GM19025 (cell line): ENCODE data around the gene OSBPL8.
"Not testable (repeated sequence)": the region's sequence is repeated elsewhere in the genome, so short reads cannot be mapped to it uniquely, and the experiment has no call there.

Experiments used
- ATAC-seq: cut with Tn5 transposase; IDR thresholded peaks from one replicate; pipeline ENCODE4 v1.9.1; 2021; ENCODE audit warnings: mild to moderate bottlenecking, low read depth, moderate library complexity; ENCODE audit not compliant: unreplicated experiment

OSBPL8 gene

DNA sequence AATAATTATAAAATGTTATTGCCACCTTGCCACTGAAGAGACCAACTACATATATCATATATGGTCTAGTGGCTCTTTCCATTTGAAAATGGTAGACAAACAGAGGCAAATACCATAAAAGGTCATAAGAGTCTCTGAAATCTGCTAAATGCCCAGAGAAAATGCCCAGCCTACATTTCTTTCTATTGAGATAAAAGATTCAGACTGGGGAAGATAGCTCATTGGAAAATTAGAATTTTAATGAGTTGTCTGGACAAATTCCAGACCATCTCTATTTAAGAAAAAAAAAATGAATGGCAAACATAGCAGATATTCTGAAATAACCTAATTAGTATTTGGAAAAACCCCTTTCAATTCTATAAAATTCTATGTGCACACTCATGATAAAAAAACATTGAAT lies 131.5 kb downstream of the OSBPL8 start:
- ATAC-seq = no peak

DNA sequence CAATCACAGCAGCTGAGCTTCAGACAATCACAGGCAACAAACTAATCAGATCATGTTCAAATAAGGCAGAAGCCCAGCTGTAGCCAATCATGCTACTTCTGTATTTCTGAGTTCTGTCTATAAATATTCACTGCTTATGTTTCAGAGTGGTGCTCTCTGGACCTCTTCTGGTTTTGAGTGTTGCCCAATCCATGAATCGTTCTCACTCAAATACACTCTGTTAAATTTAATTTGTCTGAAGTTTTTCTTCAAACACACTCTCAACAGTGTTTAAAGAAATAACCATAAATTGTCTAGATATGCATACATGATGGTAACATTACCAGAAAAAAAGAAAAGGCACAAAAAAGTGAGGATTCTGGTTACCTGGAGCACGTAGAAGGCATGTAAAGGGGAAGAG lies 133.4 kb downstream of the OSBPL8 start:
- no peak for ATAC-seq

DNA sequence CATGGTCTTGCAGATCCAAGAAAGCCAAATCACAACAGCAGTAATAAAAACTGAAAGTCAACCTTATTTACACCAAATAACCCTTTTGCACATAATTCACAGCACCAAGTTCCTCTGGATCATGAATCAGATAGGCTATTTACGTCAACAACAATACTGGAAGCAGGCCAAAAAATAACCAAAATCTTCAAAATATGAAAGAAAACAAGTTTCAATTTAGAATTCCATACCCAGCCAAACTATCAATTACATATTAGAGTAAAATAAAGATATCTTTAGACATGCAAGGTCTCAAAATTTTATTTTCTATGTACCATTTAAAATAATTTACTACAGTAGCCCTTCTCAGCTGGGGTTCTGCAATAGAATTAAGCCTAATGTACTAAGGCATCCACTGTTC lies 134.6 kb downstream of the OSBPL8 start:
- no peak for ATAC-seq

DNA sequence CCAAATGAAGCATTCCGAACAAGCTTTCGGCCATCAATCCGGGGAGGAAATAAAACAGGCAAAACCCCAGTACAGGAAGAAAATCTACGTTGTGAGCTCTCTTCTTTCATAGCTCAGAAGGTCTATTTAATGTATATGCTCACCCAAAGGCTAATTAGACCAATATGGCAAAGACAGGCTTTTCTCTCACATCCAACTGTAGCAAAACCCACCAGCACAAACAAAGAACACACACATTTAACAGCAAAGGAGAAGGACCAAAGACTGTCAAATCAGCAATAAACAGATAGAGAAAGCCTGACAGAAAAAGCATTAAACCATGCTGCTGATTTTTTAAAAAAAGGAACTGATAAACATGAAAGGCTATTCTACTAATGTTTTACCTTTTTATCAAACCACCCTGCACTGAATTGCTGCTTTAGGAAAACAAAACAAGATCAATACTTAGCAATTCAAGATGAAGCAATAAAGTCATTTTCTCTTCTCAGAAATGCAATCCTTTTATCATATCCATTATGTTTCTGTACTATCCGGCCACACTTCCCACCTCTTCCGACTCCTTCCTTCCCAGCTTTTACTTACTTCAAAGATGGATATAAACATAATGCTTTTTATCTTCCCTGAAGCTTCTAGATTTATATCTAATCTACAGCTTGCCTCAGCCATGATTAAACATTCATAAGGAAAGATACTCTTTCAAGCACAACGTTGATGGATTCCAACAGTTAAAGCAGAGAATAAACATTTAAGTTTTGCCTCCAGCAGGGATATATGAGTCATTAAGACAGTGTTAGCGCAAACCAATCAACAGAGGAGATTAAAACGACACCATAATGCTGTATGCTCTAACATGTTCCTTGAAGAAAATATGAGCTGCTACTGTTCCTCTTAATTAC lies 136.8 kb downstream of the OSBPL8 start:
- ATAC-seq = no peak

DNA sequence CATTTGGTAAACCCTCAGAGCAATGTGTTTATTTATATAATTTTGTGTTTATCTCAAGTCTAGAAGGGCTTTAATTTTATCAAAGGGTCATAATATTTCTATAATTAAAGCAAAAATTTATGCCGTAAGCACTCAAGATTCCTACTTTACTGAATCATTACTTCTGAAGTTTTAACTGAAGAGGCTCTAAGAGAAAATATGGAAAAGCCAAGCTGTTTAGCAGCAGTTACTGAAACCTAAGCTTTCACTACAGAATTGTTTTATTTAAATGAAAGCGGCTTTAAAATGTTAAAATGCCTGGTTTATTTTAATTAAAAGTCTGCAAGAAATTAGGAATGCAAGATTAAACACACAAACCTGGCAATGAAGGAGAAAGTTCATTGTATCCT lies 137.4 kb downstream of the OSBPL8 start:
- ATAC-seq = no peak

DNA sequence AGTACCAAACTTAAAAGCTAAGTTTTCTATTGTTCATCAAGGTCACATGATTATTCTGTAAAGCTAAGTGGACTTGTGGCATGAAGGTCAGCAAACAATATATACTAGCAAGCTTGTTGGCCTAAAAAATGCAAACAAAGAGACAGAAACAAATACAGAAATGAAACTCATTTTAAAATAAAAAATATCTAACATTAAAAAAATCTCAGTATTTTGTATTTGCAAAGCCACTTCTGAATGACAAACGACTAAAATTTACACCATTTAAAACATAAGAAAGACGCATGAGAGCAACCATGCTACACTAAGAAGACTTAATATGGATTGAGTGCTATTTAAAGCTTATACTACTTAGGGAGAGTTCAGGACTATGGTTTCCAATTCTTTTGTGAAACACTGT lies 138.5 kb downstream of the OSBPL8 start:
- ATAC-seq = no peak

DNA sequence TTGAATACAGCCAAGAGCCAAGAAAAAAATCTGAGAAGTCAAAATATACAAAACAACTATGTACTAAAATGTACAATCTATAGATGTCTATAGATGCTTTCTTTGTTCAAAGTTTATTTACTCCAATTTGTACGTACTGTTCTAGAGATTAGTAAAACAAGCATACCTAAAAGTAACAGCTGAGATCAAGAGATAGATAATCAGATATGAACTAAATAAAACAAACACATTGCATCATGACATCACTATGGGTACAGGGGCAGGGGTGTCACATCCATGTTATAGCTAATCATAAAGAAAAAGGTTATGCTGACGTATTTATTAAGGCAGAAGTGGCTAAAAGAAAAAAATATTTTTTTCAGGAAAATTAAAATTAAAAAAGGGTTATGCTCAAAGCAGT lies 139.3 kb downstream of the OSBPL8 start:
- ATAC-seq = no peak

DNA sequence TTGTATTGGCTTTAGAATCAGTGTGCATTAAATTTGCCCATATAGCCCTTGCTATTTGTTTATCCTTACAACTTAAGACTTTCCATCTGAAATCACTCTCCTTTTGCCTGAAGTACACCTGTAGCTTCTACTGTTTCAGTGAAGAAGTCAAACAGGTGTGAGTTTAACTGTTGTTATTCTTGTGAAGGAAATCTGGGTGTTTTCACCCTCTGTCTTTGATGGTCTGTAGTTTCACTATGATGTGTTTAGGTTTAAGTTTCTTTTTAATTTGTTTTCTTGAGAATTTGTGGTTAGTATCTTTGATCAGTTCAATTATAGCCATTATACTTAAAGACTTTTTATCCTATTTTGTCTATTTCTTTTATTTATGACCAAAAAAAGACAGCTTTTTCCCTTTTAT lies 142.5 kb downstream of the OSBPL8 start:
- peak; percentile 71 for ATAC-seq

DNA sequence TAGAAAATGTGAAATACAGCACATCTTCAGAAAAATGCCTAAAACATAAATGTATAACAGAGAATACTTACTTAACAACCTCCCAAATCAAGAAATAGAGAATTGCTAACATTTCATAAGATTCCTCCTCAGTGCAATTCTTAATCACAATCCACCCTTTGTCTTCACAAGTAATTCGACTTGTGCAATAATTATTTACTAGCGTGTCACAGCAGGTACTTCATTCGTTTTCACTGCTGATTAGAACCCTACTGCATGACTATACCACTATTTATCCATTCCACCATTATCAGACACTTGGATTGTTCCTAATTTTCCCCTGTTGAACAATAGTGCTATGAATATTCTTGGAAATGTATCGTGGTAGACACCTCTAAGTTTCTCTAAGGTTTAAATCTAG lies 146.4 kb downstream of the OSBPL8 start:
- no peak for ATAC-seq

DNA sequence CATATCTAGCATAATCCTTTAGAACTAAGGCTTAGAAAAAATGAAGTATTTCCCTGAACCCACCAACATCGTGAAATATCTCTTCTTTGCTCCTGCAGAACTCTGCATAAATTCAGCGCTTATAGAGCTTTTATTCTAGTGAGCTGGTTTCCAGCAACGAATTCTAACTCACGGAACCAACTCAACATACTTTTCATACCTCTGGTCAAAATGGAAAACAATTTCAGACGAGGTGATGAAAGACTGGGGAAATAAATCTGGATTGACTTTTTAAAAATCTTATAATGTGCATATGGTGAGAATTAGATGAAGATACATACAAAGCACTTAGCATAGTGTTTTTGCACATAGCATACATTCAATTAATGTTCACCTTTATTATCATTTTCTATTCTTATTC lies 148.8 kb downstream of the OSBPL8 start:
- ATAC-seq = no peak

DNA sequence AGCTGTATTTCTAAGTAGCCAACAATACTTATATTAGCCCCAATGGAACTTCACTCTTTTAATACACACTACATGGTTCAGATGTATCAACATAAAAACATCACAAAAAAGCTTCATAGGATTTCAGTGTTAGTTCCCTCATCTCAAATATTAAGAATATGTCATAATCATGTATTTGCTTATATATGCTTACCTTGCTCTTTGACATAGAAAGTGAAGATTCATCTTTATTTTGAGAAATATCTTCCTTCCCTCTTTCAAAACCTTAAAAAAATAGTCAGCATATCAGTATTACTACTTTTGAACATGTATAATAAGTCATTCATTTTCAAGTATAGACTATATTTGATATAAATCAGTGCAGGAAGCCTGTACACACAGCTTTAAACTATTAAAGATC lies 149.2 kb downstream of the OSBPL8 start:
- ATAC-seq = no peak

DNA sequence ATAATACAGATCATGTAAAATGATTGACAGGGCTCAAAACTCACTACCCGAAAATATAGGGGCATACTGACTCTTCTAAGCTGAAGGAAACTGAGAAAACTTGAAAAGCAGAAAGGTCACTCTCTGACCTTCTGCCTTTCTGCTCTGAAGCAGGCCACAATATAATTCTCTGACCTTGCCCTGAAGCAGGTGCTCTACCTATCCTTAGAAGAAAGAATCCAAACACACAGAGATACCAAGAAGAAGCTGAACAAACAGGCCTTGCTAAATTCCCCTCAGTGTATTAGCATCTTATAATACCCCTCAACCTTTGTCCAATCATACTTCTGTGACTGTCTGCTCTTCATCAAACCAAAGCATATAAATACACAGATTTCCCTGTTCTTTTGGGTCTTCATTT lies 150.5 kb downstream of the OSBPL8 start:
- no peak for ATAC-seq

DNA sequence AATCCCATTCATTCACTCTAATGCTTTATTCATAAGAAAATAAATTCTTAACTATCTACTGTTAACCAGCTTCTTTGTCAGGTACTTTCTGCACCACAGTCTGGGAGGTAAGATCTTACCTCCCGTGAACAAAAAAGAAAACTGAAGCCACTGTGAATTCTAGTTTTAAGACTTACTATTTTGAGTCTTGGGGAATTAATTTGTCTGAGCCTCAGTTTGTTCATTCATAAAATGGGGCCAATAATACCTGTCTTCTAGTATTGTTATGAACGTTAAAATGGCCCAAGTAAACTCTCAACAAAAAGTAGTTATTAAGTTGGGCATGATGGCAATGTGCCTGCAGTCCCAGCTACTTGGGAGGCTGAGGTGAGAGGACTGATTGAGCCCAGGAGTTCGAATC lies 151.9 kb downstream of the OSBPL8 start:
- no peak for ATAC-seq

DNA sequence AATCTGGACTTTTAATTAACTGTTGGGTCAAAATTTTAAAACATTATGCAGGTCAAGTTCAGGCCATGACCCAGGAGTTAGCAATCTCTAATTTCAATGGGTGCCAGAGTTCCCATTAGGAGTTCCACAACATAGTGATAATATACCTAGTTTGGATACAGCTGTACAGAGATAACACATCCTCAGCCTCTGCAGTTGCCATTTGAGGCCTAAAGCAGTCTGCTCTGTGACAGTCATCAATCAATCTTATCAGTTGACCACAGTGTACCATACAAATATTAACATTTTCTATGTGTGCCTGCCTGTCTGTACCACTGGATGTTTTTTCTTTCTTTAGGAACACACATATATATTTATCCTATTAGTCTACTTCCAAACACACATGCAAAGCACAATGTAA lies 157.3 kb downstream of the OSBPL8 start:
- ATAC-seq = no peak

DNA sequence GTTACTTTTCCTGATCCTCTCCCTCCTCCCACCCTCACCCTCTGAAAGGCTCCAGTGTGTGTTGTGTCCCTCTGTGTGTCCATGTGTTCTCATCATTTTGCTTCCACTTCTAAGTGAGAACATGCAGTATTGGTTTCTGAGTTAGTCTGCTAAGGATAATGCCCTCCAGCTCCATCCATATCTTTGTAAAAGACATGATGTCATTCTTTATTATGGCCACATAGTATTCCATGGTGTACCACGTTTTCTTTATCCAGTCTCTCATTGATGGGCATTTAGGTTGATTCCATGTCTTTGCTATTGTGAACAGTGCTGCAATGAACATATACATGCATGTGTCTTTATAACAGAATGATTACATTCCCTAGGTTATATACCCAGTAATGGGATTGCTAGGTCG lies 159.4 kb downstream of the OSBPL8 start:
- ATAC-seq = no peak

DNA sequence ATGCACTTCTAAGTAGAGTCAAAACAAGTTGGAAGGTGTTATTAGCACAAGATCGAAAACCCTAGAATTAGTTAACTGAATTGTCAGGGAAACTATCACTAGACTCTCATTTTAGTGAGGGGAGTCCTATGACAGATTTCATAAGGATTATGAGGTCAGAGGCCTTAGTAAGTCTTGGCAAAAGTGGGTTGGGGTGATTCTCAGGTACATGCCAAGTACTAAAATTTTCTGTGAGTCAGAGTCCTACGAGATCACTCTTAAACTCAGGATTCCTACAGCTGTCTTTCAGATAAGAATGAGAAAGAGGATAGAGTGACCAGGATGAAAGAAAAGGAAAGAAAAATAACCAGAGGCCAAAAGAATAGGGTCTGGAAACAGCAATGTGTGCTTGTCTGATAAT lies 160.5 kb downstream of the OSBPL8 start:
- no peak for ATAC-seq

DNA sequence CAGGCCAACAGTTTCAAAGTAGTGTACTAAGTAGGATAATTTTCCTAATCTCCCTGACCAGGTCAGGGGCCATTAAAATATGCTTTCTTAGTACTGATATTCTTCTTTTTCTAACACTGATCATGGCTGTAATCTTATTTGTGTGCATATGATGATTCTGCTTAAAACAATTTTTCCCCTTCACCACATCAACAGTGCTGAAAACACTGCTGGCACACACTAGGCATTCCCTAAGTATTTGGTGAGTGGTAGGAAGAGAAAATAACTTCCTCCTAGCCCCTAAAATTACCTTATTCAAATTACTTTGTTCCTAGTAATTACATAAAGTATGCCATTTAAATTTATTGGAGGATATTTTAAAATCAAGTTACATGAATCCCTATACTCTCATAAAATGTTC lies 161.5 kb downstream of the OSBPL8 start:
- no peak for ATAC-seq

DNA sequence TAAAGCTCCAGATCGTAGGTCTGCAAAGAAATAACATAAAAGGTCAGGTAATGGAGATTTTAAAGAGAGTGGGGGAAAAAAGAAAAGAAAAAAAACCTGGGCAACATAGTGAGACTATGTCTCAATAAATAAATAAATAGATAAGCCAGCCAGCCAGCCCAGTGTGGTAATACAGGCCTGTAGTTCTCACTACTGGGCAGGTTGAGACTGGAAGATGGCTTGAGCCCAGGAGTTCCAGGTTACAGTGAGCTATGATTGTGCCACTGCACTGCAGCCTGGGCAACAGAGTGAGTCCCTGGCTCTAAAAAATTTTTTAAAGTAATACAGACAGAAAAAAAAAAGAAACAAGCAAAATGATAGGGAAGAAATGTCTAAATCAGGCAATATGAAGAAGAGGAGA lies 168.1 kb downstream of the OSBPL8 start:
- ATAC-seq = no peak

DNA sequence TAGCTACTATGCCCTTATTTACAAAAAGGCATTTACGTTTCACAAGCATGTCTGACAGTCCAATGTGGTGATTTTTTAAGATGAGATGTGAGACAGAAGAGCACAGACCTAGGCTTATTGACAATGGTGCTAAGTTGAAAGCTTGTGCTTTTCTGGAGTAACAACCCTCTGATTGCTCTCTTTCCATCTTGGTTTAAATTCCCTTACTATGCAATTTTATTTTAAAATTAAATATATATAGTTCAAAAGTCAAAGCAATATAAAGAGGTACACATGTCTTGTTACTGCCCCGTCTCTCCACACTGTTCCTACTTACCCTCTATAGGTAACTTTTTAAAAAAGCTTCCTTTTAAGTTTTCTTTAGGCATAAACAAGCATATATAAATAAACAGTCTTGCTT lies 172.0 kb downstream of the OSBPL8 start:
- no peak for ATAC-seq

DNA sequence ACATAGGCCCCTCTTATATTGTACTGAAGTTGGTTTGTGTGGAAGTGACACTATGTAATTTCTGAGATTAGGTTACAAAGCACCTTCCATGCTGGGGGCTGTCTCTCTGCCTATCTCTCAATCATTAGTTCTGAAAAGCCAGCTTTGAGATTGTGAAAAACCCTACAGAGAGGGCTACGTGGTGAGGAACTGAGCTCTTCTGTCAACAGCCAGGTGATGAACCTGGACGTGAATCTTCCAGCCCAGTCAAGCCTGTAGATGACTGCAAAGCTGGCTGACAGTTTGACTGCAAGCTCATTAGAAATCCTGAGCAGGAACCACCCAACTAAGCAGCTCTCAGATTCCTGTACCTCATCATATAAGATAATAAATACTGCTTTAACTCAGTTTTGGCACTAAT lies 175.0 kb downstream of the OSBPL8 start:
- ATAC-seq = no peak

DNA sequence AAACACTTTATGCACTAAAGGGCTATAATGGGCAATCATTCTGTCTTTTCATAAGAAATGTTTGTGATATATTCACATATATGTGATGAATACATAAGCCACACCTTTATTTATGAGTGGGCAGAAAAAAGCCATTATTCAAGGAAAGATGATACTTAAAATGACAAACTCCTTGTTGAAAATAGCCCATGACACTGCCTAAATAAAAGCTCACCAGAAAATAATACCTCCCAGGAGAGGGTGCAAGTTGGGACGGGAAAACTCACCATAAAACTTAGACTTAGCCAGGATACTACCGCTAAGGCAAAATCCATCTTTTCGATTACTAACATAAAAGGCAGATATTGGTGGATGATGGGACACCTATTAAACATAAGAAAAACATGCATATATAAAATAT lies 175.6 kb downstream of the OSBPL8 start:
- ATAC-seq = no peak

DNA sequence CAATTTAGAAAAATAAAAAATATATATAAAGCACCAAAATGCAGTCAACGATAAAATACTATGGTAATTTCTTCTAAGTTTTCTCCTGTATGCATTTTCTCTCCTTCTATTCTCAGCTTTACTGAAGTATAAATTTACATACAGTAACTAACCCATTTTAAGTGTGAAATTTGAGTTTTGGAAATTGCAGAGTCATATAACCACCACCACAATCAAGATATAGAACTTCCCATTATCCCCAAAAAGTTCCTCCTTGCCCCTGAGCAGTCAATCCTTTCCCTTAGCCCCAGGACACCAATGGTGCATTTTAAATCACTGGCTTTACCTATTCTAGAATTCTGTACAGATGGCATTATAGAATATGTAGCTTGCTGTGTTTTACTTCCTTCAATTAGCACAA lies 180.3 kb downstream of the OSBPL8 start:
- ATAC-seq = no peak

DNA sequence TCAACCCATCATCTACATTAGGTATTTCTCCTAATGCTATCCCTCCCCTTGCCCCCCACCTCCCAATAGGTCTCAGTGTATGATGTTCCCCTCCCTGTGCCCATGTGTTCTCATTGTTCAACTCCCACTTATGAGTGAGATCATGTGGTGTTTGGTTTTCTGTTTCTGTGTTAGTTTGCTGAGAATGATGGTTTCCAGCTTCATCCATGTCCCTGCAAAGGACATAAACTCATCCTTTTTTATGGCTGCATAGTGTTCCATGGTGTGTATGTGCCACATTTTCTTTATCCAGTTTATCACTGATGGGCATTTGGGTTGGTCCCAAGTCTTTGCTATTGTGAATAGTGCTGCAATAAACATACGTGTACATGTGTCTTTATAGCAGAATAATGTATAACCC lies 182.7 kb downstream of the OSBPL8 start:
- not testable (repeated sequence) for ATAC-seq
